ENCODE measurements around the gene SLC25A17.
"Not testable (repeated sequence)": the region's sequence is repeated elsewhere in the genome, so short reads cannot be mapped to it uniquely, and the experiment has no call there.

SLC25A17 gene

GRCh38 chr22:40727070-40727963, 91.8 kb downstream of the SLC25A17 start:
- no peak for DNase-seq
- Histone ChIP-seq H3K36me3 (ENCODE audit: control insufficient read depth, insufficient read depth, low read length) (no peaks in the 10 kb centered on the region), H3K9me3 (ENCODE audit: control insufficient read depth, low read length) (no peaks in the 10 kb centered on the region), H3K4me3 (ENCODE audit: insufficient read depth, low read depth, low read length, poor library complexity, severe bottlenecking) (no peak overlapping the region), H3K27ac (ENCODE audit: insufficient read depth, low read length, poor library complexity, severe bottlenecking) (peak overlapping the region; percentile 27), H3K4me1 (ENCODE audit: control insufficient read depth, insufficient read depth, low read length, poor library complexity, severe bottlenecking) (peaks cover 41% of the 10 kb centered on the region), H3K27me3 (replicated peaks; ENCODE audit: control insufficient read depth, insufficient read depth, low read length, poor library complexity, severe bottlenecking) (no peaks in the 10 kb centered on the region)

- Histone ChIP-seq H3K27ac (ENCODE audit: insufficient read depth, low read length, poor library complexity, severe bottlenecking) (peak overlapping the region; percentile 27), H3K27me3 (replicated peaks; ENCODE audit: control insufficient read depth, insufficient read depth, low read length, poor library complexity, severe bottlenecking) (no peaks in the 10 kb centered on the region), H3K4me3 (ENCODE audit: insufficient read depth, low read depth, low read length, poor library complexity, severe bottlenecking) (no peak overlapping the region), H3K36me3 (ENCODE audit: control insufficient read depth, insufficient read depth, low read length) (no peaks in the 10 kb centered on the region), H3K4me1 (ENCODE audit: control insufficient read depth, insufficient read depth, low read length, poor library complexity, severe bottlenecking) (peaks cover 38% of the 10 kb centered on the region), H3K9me3 (ENCODE audit: control insufficient read depth, low read length) (no peaks in the 10 kb centered on the region)
- DNase-seq = no peak
Observed at GRCh38 chr22:40726514-40726913, 92.6 kb downstream of the SLC25A17 start.

GRCh38 chr22:40723396-40723933, 95.7 kb downstream of the SLC25A17 start:
- Histone ChIP-seq H3K4me3 (ENCODE audit: insufficient read depth, low read depth, low read length, poor library complexity, severe bottlenecking) (no peak overlapping the region), H3K36me3 (ENCODE audit: control insufficient read depth, insufficient read depth, low read length) (no peaks in the 10 kb centered on the region), H3K27ac (ENCODE audit: insufficient read depth, low read length, poor library complexity, severe bottlenecking) (no peak overlapping the region), H3K9me3 (ENCODE audit: control insufficient read depth, low read length) (no peaks in the 10 kb centered on the region), H3K4me1 (ENCODE audit: control insufficient read depth, insufficient read depth, low read length, poor library complexity, severe bottlenecking) (peaks cover 20% of the 10 kb centered on the region), H3K27me3 (replicated peaks; ENCODE audit: control insufficient read depth, insufficient read depth, low read length, poor library complexity, severe bottlenecking) (no peaks in the 10 kb centered on the region)
- no peak for DNase-seq

- Histone ChIP-seq H3K4me3 (ENCODE audit: insufficient read depth, low read depth, low read length, poor library complexity, severe bottlenecking) (no peak overlapping the region), H3K4me1 (ENCODE audit: control insufficient read depth, insufficient read depth, low read length, poor library complexity, severe bottlenecking) (no peaks in the 10 kb centered on the region), H3K27me3 (replicated peaks; ENCODE audit: control insufficient read depth, insufficient read depth, low read length, poor library complexity, severe bottlenecking) (no peaks in the 10 kb centered on the region), H3K9me3 (ENCODE audit: control insufficient read depth, low read length) (no peaks in the 10 kb centered on the region), H3K27ac (ENCODE audit: insufficient read depth, low read length, poor library complexity, severe bottlenecking) (no peak overlapping the region), H3K36me3 (ENCODE audit: control insufficient read depth, insufficient read depth, low read length) (no peaks in the 10 kb centered on the region)
- no peak for DNase-seq
Observed at GRCh38 chr22:40721266-40721665, 97.9 kb downstream of the SLC25A17 start.

GRCh38 chr22:40720538-40721256, 98.4 kb downstream of the SLC25A17 start:
- DNase-seq = no peak
- no peaks in the 10 kb centered on the region for H3K9me3 ChIP-seq (ENCODE audit: control insufficient read depth, low read length)
- H3K36me3 ChIP-seq (ENCODE audit: control insufficient read depth, insufficient read depth, low read length) = no peaks in the 10 kb centered on the region
- no peaks in the 10 kb centered on the region for H3K27me3 ChIP-seq (replicated peaks; ENCODE audit: control insufficient read depth, insufficient read depth, low read length, poor library complexity, severe bottlenecking)
- no peak overlapping the region for H3K27ac ChIP-seq (ENCODE audit: insufficient read depth, low read length, poor library complexity, severe bottlenecking)
- H3K4me1 ChIP-seq (ENCODE audit: control insufficient read depth, insufficient read depth, low read length, poor library complexity, severe bottlenecking) = no peaks in the 10 kb centered on the region
- no peak overlapping the region for H3K4me3 ChIP-seq (ENCODE audit: insufficient read depth, low read depth, low read length, poor library complexity, severe bottlenecking)

GRCh38 chr22:40720156-40720537, 99.0 kb downstream of the SLC25A17 start:
- not testable (repeated sequence) for H3K9me3 ChIP-seq (ENCODE audit: control insufficient read depth, low read length); DNase-seq; H3K4me1 ChIP-seq (ENCODE audit: control insufficient read depth, insufficient read depth, low read length, poor library complexity, severe bottlenecking); H3K4me3 ChIP-seq (ENCODE audit: insufficient read depth, low read depth, low read length, poor library complexity, severe bottlenecking); H3K27ac ChIP-seq (ENCODE audit: insufficient read depth, low read length, poor library complexity, severe bottlenecking); H3K27me3 ChIP-seq (replicated peaks; ENCODE audit: control insufficient read depth, insufficient read depth, low read length, poor library complexity, severe bottlenecking); H3K36me3 ChIP-seq (ENCODE audit: control insufficient read depth, insufficient read depth, low read length)
